Measurements from ENCODE around the gene TOM1L1.

- TF ChIP-seq EP300 (IDR thresholded peaks at IDR 0.05): no peak
- TF ChIP-seq, protein P1, sequence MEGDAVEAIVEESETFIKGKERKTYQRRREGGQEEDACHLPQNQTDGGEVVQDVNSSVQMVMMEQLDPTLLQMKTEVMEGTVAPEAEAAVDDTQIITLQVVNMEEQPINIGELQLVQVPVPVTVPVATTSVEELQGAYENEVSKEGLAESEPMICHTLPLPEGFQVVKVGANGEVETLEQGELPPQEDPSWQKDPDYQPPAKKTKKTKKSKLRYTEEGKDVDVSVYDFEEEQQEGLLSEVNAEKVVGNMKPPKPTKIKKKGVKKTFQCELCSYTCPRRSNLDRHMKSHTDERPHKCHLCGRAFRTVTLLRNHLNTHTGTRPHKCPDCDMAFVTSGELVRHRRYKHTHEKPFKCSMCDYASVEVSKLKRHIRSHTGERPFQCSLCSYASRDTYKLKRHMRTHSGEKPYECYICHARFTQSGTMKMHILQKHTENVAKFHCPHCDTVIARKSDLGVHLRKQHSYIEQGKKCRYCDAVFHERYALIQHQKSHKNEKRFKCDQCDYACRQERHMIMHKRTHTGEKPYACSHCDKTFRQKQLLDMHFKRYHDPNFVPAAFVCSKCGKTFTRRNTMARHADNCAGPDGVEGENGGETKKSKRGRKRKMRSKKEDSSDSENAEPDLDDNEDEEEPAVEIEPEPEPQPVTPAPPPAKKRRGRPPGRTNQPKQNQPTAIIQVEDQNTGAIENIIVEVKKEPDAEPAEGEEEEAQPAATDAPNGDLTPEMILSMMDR (IDR thresholded peaks at IDR 0.05): peak in 3 of 6 experiments; percentile 18 to 26 (median 24)
Measured at GRCh38 chr17:55005520-55005919, 104.9 kb downstream of the TOM1L1 start.
